Neural progenitor cell (in vitro differentiated cells): ENCODE results near the gene NEDD9. TPM values are rescaled to one million over a fixed set of nuclear protein-coding genes. Genes with fewer than 3 reads are reported as not detected.

ENCODE experiments used
- DNase-seq: peaks from one replicate; pipeline ENCODE4 v3.0.0-alpha.2; 2016; ENCODE audit warnings: low spot score
- H2AFZ ChIP-seq: fragments of 200-600 bp; sonication (generic); replicated peaks from 2 replicates; pipeline ENCODE4 v1.6.1; 2016; ENCODE audit warnings: antibody characterized with exemption
- H3F3A ChIP-seq: fragments of 200-600 bp; sonication (generic); 2 replicates; pipeline ENCODE4 v1.6.1; 2016; ENCODE audit warnings: antibody characterized with exemption, low read depth
- H3K27ac ChIP-seq: fragments of 200-600 bp; sonication (generic); 2 replicates; pipeline ENCODE4 v1.5.1; 2016; ENCODE audit warnings: mild to moderate bottlenecking
- H3K27me3 ChIP-seq: fragments of 200-600 bp; sonication (generic); 2 replicates; pipeline ENCODE4 v1.6.1; 2016; ENCODE audit warnings: mild to moderate bottlenecking, moderate library complexity
- H3K36me3 ChIP-seq: fragments of 200-600 bp; sonication (generic); 2 replicates; pipeline ENCODE4 v1.5.1; 2016
- H3K4me1 ChIP-seq: fragments of 200-600 bp; sonication (generic); 2 replicates; pipeline ENCODE4 v1.6.1; 2016; ENCODE audit warnings: mixed run types
- H3K4me2 ChIP-seq: fragments of 200-600 bp; sonication (generic); 2 replicates; pipeline ENCODE4 v1.6.1; 2016
- H3K4me3 ChIP-seq: fragments of 200-600 bp; sonication (generic); 2 replicates; pipeline ENCODE4 v1.5.1; 2016
- H3K79me2 ChIP-seq: fragments of 200-600 bp; sonication (generic); 2 replicates; pipeline ENCODE4 v1.6.1; 2016; ENCODE audit warnings: low read depth
- H3K9ac ChIP-seq: fragments of 200-600 bp; sonication (generic); 2 replicates; pipeline ENCODE4 v1.6.1; 2016
- H3K9me3 ChIP-seq: fragments of 200-600 bp; sonication (generic); 2 replicates; pipeline ENCODE4 v1.5.1; 2016; ENCODE audit warnings: low read depth
- H4K20me1 ChIP-seq: fragments of 200-600 bp; sonication (generic); 2 replicates; pipeline ENCODE4 v1.6.1; 2016; ENCODE audit warnings: low read depth
- H3K27ac Mint-ChIP-seq: 3 replicates; pipeline ENCODE4 v1.8.0; 2021; ENCODE audit warnings: mixed read lengths
- H3K27me3 Mint-ChIP-seq: 2 replicates; pipeline ENCODE4 v1.8.0; 2022; ENCODE audit warnings: low read depth, mild to moderate bottlenecking, inconsistent platforms, moderate library complexity, mixed read lengths; ENCODE audit not compliant: insufficient read depth
- H3K36me3 Mint-ChIP-seq: 3 replicates; pipeline ENCODE4 v1.8.0; 2021; ENCODE audit warnings: mixed read lengths
- H3K4me1 Mint-ChIP-seq: 3 replicates; pipeline ENCODE4 v1.8.0; 2021; ENCODE audit warnings: mixed read lengths
- H3K4me3 Mint-ChIP-seq: 3 replicates; pipeline ENCODE4 v1.8.0; 2021; ENCODE audit warnings: mild to moderate bottlenecking, moderate library complexity, mixed read lengths
- H3K9me3 Mint-ChIP-seq: 3 replicates; pipeline ENCODE4 v1.8.0; 2020; ENCODE audit warnings: mixed read lengths
- EZH2 ChIP-seq: fragments of 200-600 bp; sonication (generic); IDR thresholded peaks from 2 replicates; pipeline ENCODE4 v1.6.1; 2017; ENCODE audit warnings: antibody characterized with exemption, mild to moderate bottlenecking, moderate library complexity
- EZH2phosphoT487 ChIP-seq: fragments of 200-600 bp; sonication (generic); IDR thresholded peaks from 2 replicates; pipeline ENCODE4 v1.6.1; 2017; ENCODE audit warnings: antibody characterized with exemption
- total RNA-seq: library from RNA; depleted of rRNA; stranded (reverse); fragments of >200 nt; gene quantifications from 2 replicates; pipeline ENCODE4 v1.2.3, GENCODE V29; 2015; ENCODE audit warnings: low replicate concordance
- TF ChIP-seq, protein P1 (sequence below): fragments of 200-600 bp; sonication (generic); IDR thresholded peaks from 2 replicates; pipeline ENCODE4 v1.5.1; 2017; ENCODE audit warnings: antibody characterized with exemption, mild to moderate bottlenecking

NEDD9 gene
- total RNA-seq, 1 donor from 2014 or later = 4.9 TPM

DNA sequence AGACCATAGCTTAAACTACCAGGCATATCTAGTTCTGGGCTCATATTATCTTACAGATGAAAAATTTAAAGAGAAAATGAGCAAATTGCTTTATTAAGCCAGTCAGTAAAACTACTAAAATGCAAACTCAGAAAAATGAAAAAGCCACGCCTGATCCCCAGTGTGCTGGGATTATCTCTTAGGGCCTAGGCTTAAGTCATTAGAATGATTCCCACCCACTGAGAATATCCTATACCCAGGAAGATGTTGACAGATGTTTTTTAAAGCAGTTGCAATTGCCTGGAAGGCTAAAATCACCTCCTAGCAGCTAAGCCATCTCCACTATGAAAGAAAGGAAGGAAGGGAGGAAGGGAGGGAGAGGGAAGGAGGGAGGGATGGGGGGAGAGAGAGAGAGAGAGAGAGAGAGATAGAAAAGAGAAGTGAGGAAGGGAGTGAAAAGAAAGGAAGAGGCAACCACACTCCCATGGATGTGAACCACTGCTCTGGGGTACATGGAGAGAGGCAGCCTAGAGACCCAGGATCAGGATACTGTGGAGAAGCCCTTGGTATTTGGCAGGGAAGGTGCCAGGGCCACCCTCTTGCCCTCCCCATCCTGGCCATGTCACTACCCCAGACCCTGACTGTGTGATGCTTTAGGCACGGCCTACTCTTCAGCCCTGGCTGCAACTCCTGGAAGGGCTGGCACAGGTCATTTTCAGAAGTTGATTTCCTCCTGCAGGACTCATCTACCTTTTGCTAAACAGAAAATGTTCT lies 21.9 kb downstream of the NEDD9 start:
- H3K36me3 Mint-ChIP-seq = peaks cover 56% of the 10 kb centered on the region
- H3K27me3 Mint-ChIP-seq = no peaks in the 10 kb centered on the region
- H3K9me3 ChIP-seq = no peaks in the 10 kb centered on the region
- no peak overlapping the region for H3K27ac Mint-ChIP-seq
- H3K9me3 Mint-ChIP-seq = no peaks in the 10 kb centered on the region
- peak overlapping the region; percentile 23 for H3K4me2 ChIP-seq
- H3K79me2 ChIP-seq = peaks cover 6% of the 10 kb centered on the region
- no peak overlapping the region for H3K4me3 Mint-ChIP-seq
- H2AFZ ChIP-seq = no peak overlapping the region
- H3K27ac ChIP-seq = peak overlapping the region; percentile 35
- no peak overlapping the region for H3K9ac ChIP-seq
- TF ChIP-seq, protein P1, sequence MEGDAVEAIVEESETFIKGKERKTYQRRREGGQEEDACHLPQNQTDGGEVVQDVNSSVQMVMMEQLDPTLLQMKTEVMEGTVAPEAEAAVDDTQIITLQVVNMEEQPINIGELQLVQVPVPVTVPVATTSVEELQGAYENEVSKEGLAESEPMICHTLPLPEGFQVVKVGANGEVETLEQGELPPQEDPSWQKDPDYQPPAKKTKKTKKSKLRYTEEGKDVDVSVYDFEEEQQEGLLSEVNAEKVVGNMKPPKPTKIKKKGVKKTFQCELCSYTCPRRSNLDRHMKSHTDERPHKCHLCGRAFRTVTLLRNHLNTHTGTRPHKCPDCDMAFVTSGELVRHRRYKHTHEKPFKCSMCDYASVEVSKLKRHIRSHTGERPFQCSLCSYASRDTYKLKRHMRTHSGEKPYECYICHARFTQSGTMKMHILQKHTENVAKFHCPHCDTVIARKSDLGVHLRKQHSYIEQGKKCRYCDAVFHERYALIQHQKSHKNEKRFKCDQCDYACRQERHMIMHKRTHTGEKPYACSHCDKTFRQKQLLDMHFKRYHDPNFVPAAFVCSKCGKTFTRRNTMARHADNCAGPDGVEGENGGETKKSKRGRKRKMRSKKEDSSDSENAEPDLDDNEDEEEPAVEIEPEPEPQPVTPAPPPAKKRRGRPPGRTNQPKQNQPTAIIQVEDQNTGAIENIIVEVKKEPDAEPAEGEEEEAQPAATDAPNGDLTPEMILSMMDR = no peak
- no peak for TF ChIP-seq EZH2
- TF ChIP-seq EZH2phosphoT487 = no peak
- no peaks in the 10 kb centered on the region for H3F3A ChIP-seq
- no peaks in the 10 kb centered on the region for H4K20me1 ChIP-seq
- peak; percentile 43 for DNase-seq
- H3K4me3 ChIP-seq = no peak overlapping the region
- peaks cover 31% of the 10 kb centered on the region for H3K4me1 ChIP-seq
- H3K27me3 ChIP-seq = no peaks in the 10 kb centered on the region
- H3K4me1 Mint-ChIP-seq = peaks cover 65% of the 10 kb centered on the region
- no peaks in the 10 kb centered on the region for H3K36me3 ChIP-seq

DNA sequence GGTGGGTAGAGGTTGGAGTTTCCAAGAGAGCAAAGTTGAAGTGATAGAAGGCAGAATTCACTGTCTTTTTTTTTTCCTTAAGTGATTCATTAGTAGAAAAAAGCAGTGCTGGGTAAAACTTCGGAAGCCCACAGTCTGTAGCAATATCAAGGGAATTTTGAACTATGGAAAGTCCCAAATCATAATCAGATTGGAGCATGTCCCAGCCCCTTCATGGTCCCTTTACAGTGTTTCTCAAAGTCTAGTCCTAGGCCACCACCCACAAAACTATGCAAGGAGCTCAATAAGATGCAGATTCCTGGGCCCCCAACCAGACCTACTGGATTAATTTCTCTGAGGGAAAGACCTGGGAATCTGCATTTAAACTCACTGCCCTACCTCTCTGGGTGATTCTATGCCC lies 22.6 kb downstream of the NEDD9 start:
- Histone ChIP-seq H3F3A (no peaks in the 10 kb centered on the region), H3K36me3 (no peaks in the 10 kb centered on the region), H3K4me3 (no peak overlapping the region), H2AFZ (no peak overlapping the region), H4K20me1 (no peaks in the 10 kb centered on the region), H3K79me2 (peaks cover 6% of the 10 kb centered on the region), H3K4me1 (peaks cover 26% of the 10 kb centered on the region), H3K27me3 (no peaks in the 10 kb centered on the region), H3K9me3 (no peaks in the 10 kb centered on the region), H3K4me2 (no peak overlapping the region), H3K27ac (no peak overlapping the region), H3K9ac (no peak overlapping the region)
- Mint-ChIP-seq H3K4me1 (peaks cover 62% of the 10 kb centered on the region), H3K27me3 (no peaks in the 10 kb centered on the region), H3K36me3 (peaks cover 58% of the 10 kb centered on the region), H3K9me3 (no peaks in the 10 kb centered on the region), H3K4me3 (no peak overlapping the region), H3K27ac (no peak overlapping the region)
- DNase-seq = no peak
- TF ChIP-seq, protein P1 = no peak
- TF ChIP-seq EZH2phosphoT487 = no peak
- no peak for TF ChIP-seq EZH2

DNA sequence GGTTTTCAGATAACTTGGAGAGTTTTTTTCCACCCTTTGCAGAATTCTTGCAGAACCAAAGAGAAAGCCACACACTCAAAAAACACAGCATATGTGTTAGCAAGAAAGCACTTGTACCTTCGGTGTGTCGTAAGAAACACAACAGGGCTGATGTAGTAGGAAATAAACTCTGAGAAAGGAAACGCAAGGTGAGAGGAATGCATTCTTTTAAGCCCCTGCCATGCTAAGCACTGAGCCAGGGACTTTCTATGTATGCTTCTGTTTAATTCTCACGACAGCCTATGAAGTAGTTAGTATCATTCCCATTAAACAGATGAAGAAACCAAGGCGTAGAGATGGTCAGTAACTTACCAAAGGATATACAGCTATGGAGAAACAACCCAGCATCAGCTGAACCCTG lies 23.1 kb downstream of the NEDD9 start:
- H3K27ac Mint-ChIP-seq = no peak overlapping the region

More for the DNA sequence above, 23.1 kb downstream of the NEDD9 start:
- Mint-ChIP-seq H3K4me1 (peaks cover 61% of the 10 kb centered on the region), H3K27me3 (no peaks in the 10 kb centered on the region), H3K9me3 (no peaks in the 10 kb centered on the region), H3K4me3 (no peak overlapping the region), H3K36me3 (peaks cover 53% of the 10 kb centered on the region)
- no peak overlapping the region for H3K27ac ChIP-seq
- peaks cover under 1% of the 10 kb centered on the region for H3F3A ChIP-seq
- no peak overlapping the region for H3K9ac ChIP-seq
- no peaks in the 10 kb centered on the region for H4K20me1 ChIP-seq
- no peak overlapping the region for H3K4me2 ChIP-seq
- H3K36me3 ChIP-seq = no peaks in the 10 kb centered on the region
- no peak overlapping the region for H2AFZ ChIP-seq
- peaks cover 26% of the 10 kb centered on the region for H3K4me1 ChIP-seq
- H3K27me3 ChIP-seq = no peaks in the 10 kb centered on the region
- no peak overlapping the region for H3K4me3 ChIP-seq
- no peaks in the 10 kb centered on the region for H3K9me3 ChIP-seq
- no peak for DNase-seq
- no peak for TF ChIP-seq EZH2
- TF ChIP-seq, protein P1 = no peak
- no peak for TF ChIP-seq EZH2phosphoT487
- H3K79me2 ChIP-seq = peaks cover under 1% of the 10 kb centered on the region
